Breast epithelium (tissue), 4 donors: ENCODE measurements around the gene DDX24. TPM values are rescaled to one million over a fixed set of nuclear protein-coding genes. Genes with fewer than 3 reads are reported as not detected.

Experiments
- DNase-seq, 2 donors: peaks; one replicate each; pipeline ENCODE4 v3.0.0-alpha.2; 2019; ENCODE audit warnings: low spot score in 2 of 2
- H3K27ac ChIP-seq, 2 donors: fragments of 200-600 bp; sonication (generic) in 1 of 2; one replicate each; pipeline ENCODE4 v1.5.1; 2016 to 2019; ENCODE audit warnings: mild to moderate bottlenecking in 1 of 2
- H3K27me3 ChIP-seq, 2 donors: fragments of 200-600 bp; sonication (generic) in 1 of 2; one replicate each; pipeline versions ENCODE4 v1.5.1 to v1.6.0; 2017 to 2019; ENCODE audit warnings: control low read depth in 1 of 2, mild to moderate bottlenecking in 1 of 2
- H3K36me3 ChIP-seq: fragments of 200-600 bp; one replicate; pipeline ENCODE4 v1.5.1; 2019
- H3K4me1 ChIP-seq, 2 donors: fragments of 200-600 bp; sonication (generic); one replicate each; pipeline ENCODE4 v1.5.1; 2016 to 2019; ENCODE audit warnings: control low read depth in 1 of 2
- H3K4me3 ChIP-seq, 3 donors: fragments of 200-600 bp; sonication (generic); 1 replicate in 2 of 3; 2 replicates in 1 of 3; pipeline ENCODE4 v1.5.1; 2016 to 2019; ENCODE audit warnings: mild to moderate bottlenecking in 3 of 3, moderate library complexity in 2 of 3
- H3K9me3 ChIP-seq, 2 donors: fragments of 200-600 bp; sonication (generic) in 1 of 2; one replicate each; pipeline ENCODE4 v1.5.1; 2016 to 2019; ENCODE audit warnings: control low read depth in 1 of 2
- CTCF ChIP-seq, 3 donors: fragments of 450-650 bp; IDR thresholded peaks; one replicate each; pipeline ENCODE4 v1.5.1; 2016 to 2017; ENCODE audit warnings: antibody characterized with exemption in 3 of 3, mild to moderate bottlenecking in 3 of 3, moderate library complexity in 3 of 3
- POLR2A ChIP-seq: fragments of 450-650 bp; IDR thresholded peaks from one replicate; pipeline ENCODE4 v1.6.1; 2016; ENCODE audit warnings: antibody characterized with exemption, mild to moderate bottlenecking, moderate library complexity
- POLR2AphosphoS5 ChIP-seq, 3 donors: sonication (generic); formaldehyde crosslinking; IDR thresholded peaks; one replicate each; pipeline ENCODE4 v1.6.1; 2017; ENCODE audit warnings: antibody characterized with exemption in 3 of 3
- intact Hi-C: fragments of 100-400 bp; cut with DNase I; formaldehyde crosslinking; loops from one replicate; pipeline ENCODE4 v1.15.1; 2023; ENCODE audit warnings: low total_unique reads
- total RNA-seq, 3 donors: library from RNA; depleted of rRNA; stranded (reverse); fragments of >200 nt; gene quantifications; one replicate each; pipeline ENCODE4 v1.1.0, GENCODE V29; 2016

Gene DDX24
- total RNA-seq, 3 donors from 2014 or later, result 156 to 201 (median 172) TPM

GRCh38 chr14:94034886-94035285 is 46.1 kb downstream of the DDX24 start:
- H3K36me3 ChIP-seq, result no peaks in the 10 kb centered on the region
- no peak for TF ChIP-seq POLR2AphosphoS5 (IDR thresholded peaks at IDR 0.05)
- TF ChIP-seq CTCF (IDR thresholded peaks at IDR 0.05), result no peak
- TF ChIP-seq POLR2A, result no peak
- intact Hi-C loops, result loop anchor here (10.0 kb wide), 1 partner anchor 90 kb away; the partner anchor contains the start of gene IFI27L2
- H3K4me3 ChIP-seq, result no peak overlapping the region
- H3K9me3 ChIP-seq, result no peaks in the 10 kb centered on the region
- no peak for DNase-seq
- no peak overlapping the region for H3K27ac ChIP-seq
- H3K27me3 ChIP-seq, result no peaks in the 10 kb centered on the region
- no peaks in the 10 kb centered on the region for H3K4me1 ChIP-seq

GRCh38 chr14:94031883-94032279 is 49.1 kb downstream of the DDX24 start:
- TF ChIP-seq POLR2A (no peak), POLR2AphosphoS5 (IDR thresholded peaks at IDR 0.05) (no peak), CTCF (IDR thresholded peaks at IDR 0.05) (no peak)
- H3K36me3 ChIP-seq, result no peaks in the 10 kb centered on the region
- H3K4me3 ChIP-seq, result no peak overlapping the region
- H3K4me1 ChIP-seq, result no peaks in the 10 kb centered on the region
- H3K27ac ChIP-seq, result no peak overlapping the region
- H3K9me3 ChIP-seq, result no peaks in the 10 kb centered on the region
- no peak for DNase-seq
- intact Hi-C loops, result loop anchor here (10.0 kb wide), 1 partner anchor 93 kb away; the partner anchor contains the start of gene IFI27L2
- H3K27me3 ChIP-seq, result no peaks in the 10 kb centered on the region

DNA sequence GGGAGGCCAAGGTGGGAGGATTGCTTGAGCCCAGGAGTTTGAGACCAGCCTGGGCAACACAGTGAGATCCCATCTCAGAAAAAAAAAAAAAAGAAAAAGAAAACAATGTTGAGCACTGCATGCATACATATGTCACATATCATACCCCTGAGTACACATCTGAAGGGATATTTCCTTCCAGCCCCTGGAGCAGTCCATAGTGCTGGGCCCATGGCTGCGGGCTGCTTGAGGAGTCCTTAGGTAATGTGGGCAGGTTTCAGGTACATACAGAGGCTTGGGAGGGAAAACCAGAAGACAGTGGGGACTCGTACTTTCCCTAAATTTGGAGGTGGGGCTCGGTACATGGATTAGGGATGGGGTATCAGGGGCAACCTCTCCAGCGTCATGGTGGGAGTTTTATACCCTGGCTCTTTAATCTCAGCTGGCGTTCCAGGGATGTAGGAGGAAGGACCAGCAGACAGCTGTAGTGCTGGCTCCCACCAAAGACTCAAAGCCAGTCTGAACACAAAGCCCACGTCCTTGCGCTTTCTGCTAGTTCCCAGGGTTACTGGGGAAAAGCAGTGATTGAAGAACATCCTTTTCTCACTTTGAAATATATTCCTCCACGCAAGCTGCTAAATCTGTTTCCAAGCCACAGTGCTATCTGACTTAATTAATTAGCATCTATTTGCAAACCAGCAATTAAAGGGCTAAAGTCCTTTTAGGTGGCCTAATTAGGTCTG is 49.7 kb downstream of the DDX24 start:
- TF ChIP-seq CTCF (IDR thresholded peaks at IDR 0.05) (no peak), POLR2AphosphoS5 (IDR thresholded peaks at IDR 0.05) (no peak), POLR2A (no peak)
- H3K36me3 ChIP-seq, result no peaks in the 10 kb centered on the region
- no peak for DNase-seq
- intact Hi-C loops, result loop anchor here (10.0 kb wide), 1 partner anchor 93 kb away; the partner anchor contains the start of gene IFI27L2
- no peaks in the 10 kb centered on the region for H3K27me3 ChIP-seq
- H3K4me1 ChIP-seq, result no peaks in the 10 kb centered on the region
- no peaks in the 10 kb centered on the region for H3K9me3 ChIP-seq
- H3K27ac ChIP-seq, result no peak overlapping the region
- no peak overlapping the region for H3K4me3 ChIP-seq

DNA sequence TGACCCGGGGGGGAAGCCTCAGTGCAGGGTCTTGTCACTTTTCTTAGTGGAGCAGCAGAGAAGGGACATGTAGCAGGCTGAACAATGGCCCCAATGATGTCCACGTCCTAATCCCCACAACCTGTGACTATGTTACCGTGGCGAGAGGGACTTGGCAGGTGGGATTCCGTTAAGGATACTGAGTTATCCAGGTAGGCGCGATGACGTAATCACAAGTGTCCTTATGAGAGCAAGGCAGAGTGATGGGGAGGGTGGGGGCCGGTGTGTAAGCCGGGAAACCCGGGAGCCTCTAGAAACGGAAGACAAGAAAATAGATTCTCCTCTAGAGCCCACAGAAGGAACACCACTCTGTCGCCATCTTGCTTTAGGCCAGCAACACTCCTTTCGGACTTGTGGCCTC is 50.4 kb downstream of the DDX24 start:
- DNase-seq, result no peak
- no peak for TF ChIP-seq POLR2A
- no peak for TF ChIP-seq CTCF (IDR thresholded peaks at IDR 0.05)
- no peak for TF ChIP-seq POLR2AphosphoS5 (IDR thresholded peaks at IDR 0.05)
- H3K27me3 ChIP-seq, result no peaks in the 10 kb centered on the region
- intact Hi-C loops, result loop anchor here (10.0 kb wide), 1 partner anchor 94 kb away; the partner anchor contains the start of gene IFI27L2
- H3K27ac ChIP-seq, result no peak overlapping the region
- H3K9me3 ChIP-seq, result no peaks in the 10 kb centered on the region
- no peaks in the 10 kb centered on the region for H3K36me3 ChIP-seq
- no peak overlapping the region for H3K4me3 ChIP-seq
- no peaks in the 10 kb centered on the region for H3K4me1 ChIP-seq

- Histone ChIP-seq H3K4me1 (no peaks in the 10 kb centered on the region), H3K27ac (no peak overlapping the region), H3K4me3 (no peak overlapping the region), H3K9me3 (no peaks in the 10 kb centered on the region), H3K36me3 (no peaks in the 10 kb centered on the region), H3K27me3 (no peaks in the 10 kb centered on the region)
- no peak for DNase-seq
- intact Hi-C loops, result loop anchor here (10.0 kb wide), 1 partner anchor 95 kb away; the partner anchor contains the start of gene IFI27L2
- no peak for TF ChIP-seq POLR2A
- TF ChIP-seq POLR2AphosphoS5 (IDR thresholded peaks at IDR 0.05), result no peak
Measured at GRCh38 chr14:94029671-94030203, 51.3 kb downstream of the DDX24 start.
